Ishikawa (cell line): ENCODE results near the gene PIGL.

Experiments used
- CEBPB ChIP-seq: IDR thresholded peaks from 2 replicates; pipeline ENCODE4 v1.6.1; 2012
- CREB1 ChIP-seq: IDR thresholded peaks from 2 replicates; pipeline ENCODE4 v1.6.1; 2012; ENCODE audit warnings: low read depth
- EGR1 ChIP-seq: IDR thresholded peaks from 2 replicates; pipeline ENCODE4 v1.6.1; 2012
- EP300 ChIP-seq: IDR thresholded peaks from 2 replicates; pipeline ENCODE4 v1.6.1; 2012; ENCODE audit warnings: borderline replicate concordance
- FOXM1 ChIP-seq: IDR thresholded peaks from 2 replicates; pipeline ENCODE4 v1.6.1; 2012; ENCODE audit warnings: low read depth, borderline replicate concordance
- NFIC ChIP-seq: IDR thresholded peaks from 2 replicates; pipeline ENCODE4 v1.6.1; 2012
- TAF1 ChIP-seq: IDR thresholded peaks from 2 replicates; pipeline ENCODE4 v1.6.1; 2012; ENCODE audit warnings: low read depth, mild to moderate bottlenecking
- TCF12 ChIP-seq: IDR thresholded peaks from 2 replicates; pipeline ENCODE4 v1.6.1; 2012; ENCODE audit warnings: low read depth
- YY1 ChIP-seq: IDR thresholded peaks from 2 replicates; pipeline ENCODE4 v1.6.1; 2012; ENCODE audit warnings: low read depth
- ZBTB7A ChIP-seq: IDR thresholded peaks from 2 replicates; pipeline ENCODE4 v1.6.1; 2012; ENCODE audit warnings: low read depth
- TF ChIP-seq, protein P1 (sequence below): IDR thresholded peaks from 2 replicates; pipeline ENCODE4 v1.6.1; 2012
- TF ChIP-seq, protein P2 (sequence below): IDR thresholded peaks from 2 replicates; pipeline ENCODE4 v1.6.1; 2012
- TF ChIP-seq, protein P3 (sequence below): IDR thresholded peaks from 2 replicates; pipeline ENCODE4 v1.6.1; 2012; ENCODE audit warnings: low read depth, mild to moderate bottlenecking

DNA sequence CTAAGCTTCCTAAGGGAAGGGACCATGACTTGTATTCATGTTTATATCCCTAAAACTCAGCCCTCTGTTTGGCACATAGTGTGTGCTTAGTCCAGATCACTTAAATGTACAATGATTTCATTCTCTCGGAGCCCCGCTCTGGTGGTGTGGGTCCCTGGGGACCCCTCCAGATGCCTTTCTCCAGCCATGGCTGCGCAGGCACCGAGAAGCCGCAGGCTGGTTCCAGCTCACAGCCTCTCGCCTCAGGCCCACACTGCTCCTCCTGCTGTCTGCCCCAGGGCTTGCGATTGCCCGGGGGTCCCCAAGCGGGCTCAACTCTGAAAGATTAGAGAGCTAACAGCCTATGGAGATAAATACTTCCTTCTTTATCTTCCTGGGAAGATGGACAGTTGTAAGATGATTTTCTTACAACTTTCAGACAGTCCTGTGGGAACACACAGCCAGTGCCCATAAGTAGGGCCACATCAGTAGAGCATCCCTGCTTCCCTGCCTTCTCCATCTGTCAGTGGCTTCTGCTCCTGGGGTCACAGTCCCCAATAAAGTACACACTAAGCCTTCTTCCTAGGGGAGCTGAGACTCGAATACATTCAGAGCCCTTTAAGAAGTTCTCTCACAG lies 70.0 kb downstream of the PIGL start:
- no peak for TF ChIP-seq CREB1
- TF ChIP-seq, protein P1, sequence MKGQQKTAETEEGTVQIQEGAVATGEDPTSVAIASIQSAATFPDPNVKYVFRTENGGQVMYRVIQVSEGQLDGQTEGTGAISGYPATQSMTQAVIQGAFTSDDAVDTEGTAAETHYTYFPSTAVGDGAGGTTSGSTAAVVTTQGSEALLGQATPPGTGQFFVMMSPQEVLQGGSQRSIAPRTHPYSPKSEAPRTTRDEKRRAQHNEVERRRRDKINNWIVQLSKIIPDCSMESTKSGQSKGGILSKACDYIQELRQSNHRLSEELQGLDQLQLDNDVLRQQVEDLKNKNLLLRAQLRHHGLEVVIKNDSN: no peak
- no peak for TF ChIP-seq NFIC
- TF ChIP-seq, protein P2, sequence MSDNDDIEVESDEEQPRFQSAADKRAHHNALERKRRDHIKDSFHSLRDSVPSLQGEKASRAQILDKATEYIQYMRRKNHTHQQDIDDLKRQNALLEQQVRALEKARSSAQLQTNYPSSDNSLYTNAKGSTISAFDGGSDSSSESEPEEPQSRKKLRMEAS: no peak
- no peak for TF ChIP-seq EGR1
- TF ChIP-seq EP300: no peak
- no peak for TF ChIP-seq CEBPB
- no peak for TF ChIP-seq TAF1
- no peak for TF ChIP-seq TCF12
- no peak for TF ChIP-seq YY1
- TF ChIP-seq, protein P3, sequence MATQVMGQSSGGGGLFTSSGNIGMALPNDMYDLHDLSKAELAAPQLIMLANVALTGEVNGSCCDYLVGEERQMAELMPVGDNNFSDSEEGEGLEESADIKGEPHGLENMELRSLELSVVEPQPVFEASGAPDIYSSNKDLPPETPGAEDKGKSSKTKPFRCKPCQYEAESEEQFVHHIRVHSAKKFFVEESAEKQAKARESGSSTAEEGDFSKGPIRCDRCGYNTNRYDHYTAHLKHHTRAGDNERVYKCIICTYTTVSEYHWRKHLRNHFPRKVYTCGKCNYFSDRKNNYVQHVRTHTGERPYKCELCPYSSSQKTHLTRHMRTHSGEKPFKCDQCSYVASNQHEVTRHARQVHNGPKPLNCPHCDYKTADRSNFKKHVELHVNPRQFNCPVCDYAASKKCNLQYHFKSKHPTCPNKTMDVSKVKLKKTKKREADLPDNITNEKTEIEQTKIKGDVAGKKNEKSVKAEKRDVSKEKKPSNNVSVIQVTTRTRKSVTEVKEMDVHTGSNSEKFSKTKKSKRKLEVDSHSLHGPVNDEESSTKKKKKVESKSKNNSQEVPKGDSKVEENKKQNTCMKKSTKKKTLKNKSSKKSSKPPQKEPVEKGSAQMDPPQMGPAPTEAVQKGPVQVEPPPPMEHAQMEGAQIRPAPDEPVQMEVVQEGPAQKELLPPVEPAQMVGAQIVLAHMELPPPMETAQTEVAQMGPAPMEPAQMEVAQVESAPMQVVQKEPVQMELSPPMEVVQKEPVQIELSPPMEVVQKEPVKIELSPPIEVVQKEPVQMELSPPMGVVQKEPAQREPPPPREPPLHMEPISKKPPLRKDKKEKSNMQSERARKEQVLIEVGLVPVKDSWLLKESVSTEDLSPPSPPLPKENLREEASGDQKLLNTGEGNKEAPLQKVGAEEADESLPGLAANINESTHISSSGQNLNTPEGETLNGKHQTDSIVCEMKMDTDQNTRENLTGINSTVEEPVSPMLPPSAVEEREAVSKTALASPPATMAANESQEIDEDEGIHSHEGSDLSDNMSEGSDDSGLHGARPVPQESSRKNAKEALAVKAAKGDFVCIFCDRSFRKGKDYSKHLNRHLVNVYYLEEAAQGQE: no peak
- TF ChIP-seq FOXM1: no peak
- TF ChIP-seq ZBTB7A: no peak
